Measurements from ENCODE around the gene COMT. TPM values are rescaled to one million over a fixed set of nuclear protein-coding genes. Genes with fewer than 3 reads are reported as not detected.

The COMT gene
- total and polyA plus RNA-seq, 9 of the 15 experiments (the other 6 are each of a cell fraction or from before 2014, with no cell fraction given) = 12.5 to 351 (median 155) TPM

DNA sequence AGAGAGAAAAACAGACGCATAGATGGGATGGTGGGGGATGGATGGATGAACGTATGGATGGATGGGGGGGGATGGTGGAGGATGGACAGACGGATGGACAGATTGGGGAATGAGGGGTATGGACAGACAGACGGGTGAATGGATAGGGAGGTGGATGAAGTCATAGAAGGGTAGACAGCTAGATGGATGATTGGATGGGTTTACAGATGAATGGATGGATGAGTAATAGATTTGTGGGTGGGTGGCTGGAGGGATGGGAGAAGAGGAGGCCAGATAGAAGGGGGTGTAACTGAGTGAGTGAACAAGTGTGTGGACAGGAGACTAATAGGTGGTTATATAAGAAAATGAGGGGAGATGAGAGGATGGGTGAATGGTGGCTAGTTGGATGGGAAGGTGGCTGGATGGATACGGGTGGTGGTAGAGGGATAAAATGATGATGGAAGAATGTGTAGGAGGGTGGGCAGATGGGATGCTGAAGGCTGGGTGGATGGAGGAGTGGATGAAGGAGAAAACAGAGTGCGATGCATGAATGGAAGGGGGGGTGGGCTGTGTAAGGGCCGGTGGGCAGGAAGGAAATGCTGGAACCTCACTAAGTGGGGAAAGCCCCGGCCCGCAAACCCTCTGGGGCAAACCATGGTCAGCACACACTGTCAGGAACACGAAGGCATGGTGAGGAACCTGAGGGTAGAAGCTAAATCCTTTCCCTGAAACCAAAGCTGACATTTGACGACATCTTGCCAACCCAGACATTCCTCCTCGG lies 53.5 kb downstream of the COMT start (continued):
- TF ChIP-seq MYBL2 (IDR thresholded peaks at IDR 0.05; ENCODE audit: low read depth) (no peak), MYBL2 (CRISPR knock-in tag; IDR thresholded peaks at IDR 0.05; ENCODE audit: borderline replicate concordance) (no peak), ZNF778 (CRISPR knock-in tag; IDR thresholded peaks at IDR 0.05) (no peak), HEY1 (CRISPR knock-in tag; IDR thresholded peaks at IDR 0.05; ENCODE audit: borderline replicate concordance) (no peak), MEIS2 (IDR thresholded peaks at IDR 0.05; ENCODE audit: partially characterized antibody) (no peak), MBD2 (IDR thresholded peaks at IDR 0.05; ENCODE audit: borderline replicate concordance, low read depth) (no peak), FIP1L1 (IDR thresholded peaks at IDR 0.05; ENCODE audit: low read depth, low read length, poor library complexity, severe bottlenecking) (no peak), GABPB1 (CRISPR knock-in tag; IDR thresholded peaks at IDR 0.05) (no peak), MEF2D (tag; conservative IDR thresholded peaks at IDR 0.05; ENCODE audit: low read depth) (0 out of 2 replicates have a peak, but pooled peaks have one; percentile 29), ZNF586 (CRISPR knock-in tag; conservative IDR thresholded peaks at IDR 0.05) (no peak)
